Measurements from ENCODE around the gene POU5F1.

GRCh38 chr6:31171931-31172905 is 1.7 kb upstream of the POU5F1 start:
- TF ChIP-seq, protein P1, sequence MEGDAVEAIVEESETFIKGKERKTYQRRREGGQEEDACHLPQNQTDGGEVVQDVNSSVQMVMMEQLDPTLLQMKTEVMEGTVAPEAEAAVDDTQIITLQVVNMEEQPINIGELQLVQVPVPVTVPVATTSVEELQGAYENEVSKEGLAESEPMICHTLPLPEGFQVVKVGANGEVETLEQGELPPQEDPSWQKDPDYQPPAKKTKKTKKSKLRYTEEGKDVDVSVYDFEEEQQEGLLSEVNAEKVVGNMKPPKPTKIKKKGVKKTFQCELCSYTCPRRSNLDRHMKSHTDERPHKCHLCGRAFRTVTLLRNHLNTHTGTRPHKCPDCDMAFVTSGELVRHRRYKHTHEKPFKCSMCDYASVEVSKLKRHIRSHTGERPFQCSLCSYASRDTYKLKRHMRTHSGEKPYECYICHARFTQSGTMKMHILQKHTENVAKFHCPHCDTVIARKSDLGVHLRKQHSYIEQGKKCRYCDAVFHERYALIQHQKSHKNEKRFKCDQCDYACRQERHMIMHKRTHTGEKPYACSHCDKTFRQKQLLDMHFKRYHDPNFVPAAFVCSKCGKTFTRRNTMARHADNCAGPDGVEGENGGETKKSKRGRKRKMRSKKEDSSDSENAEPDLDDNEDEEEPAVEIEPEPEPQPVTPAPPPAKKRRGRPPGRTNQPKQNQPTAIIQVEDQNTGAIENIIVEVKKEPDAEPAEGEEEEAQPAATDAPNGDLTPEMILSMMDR (IDR thresholded peaks at IDR 0.05), result no peak
- TF ChIP-seq POLR2A (IDR thresholded peaks at IDR 0.05), result no peak
